SK-N-SH treated with all-trans-retinoic acid at 6 μM for 48 hours (cell line): ENCODE data around the gene OR6B2.

Experiments used
- ATAC-seq: fragments of 200-7000 bp; cut with Tn5 transposase; 3 replicates; pipeline ENCODE4 v1.9.1; 2020; ENCODE audit warnings: mild to moderate bottlenecking, moderate library complexity
- BACH2 ChIP-seq: fragments of 250-450 bp; sonication (Bioruptor Pico); IDR thresholded peaks from 2 replicates; pipeline ENCODE4 v1.9.0; 2021; ENCODE audit warnings: mild to moderate bottlenecking, borderline replicate concordance
- ESRRG ChIP-seq: fragments of 250-450 bp; sonication (Bioruptor Pico); IDR thresholded peaks from 2 replicates; pipeline ENCODE4 v1.6.1; 2021; ENCODE audit warnings: mild to moderate bottlenecking
- RARB ChIP-seq: fragments of 250-450 bp; sonication (Bioruptor Pico); IDR thresholded peaks from 2 replicates; pipeline ENCODE4 v1.8.0; 2021; ENCODE audit warnings: mild to moderate bottlenecking, moderate library complexity
- SNAI2 ChIP-seq: fragments of 250-450 bp; sonication (Bioruptor Pico); IDR thresholded peaks from 2 replicates; pipeline ENCODE4 v1.5.0; 2020; ENCODE audit warnings: mild to moderate bottlenecking, moderate library complexity
- TOX ChIP-seq: fragments of 250-450 bp; sonication (Bioruptor Pico); IDR thresholded peaks from 2 replicates; pipeline ENCODE4 v1.8.0; 2021; ENCODE audit warnings: mild to moderate bottlenecking, moderate library complexity, borderline replicate concordance
- ZC3H10 ChIP-seq: fragments of 250-450 bp; sonication (Bioruptor Pico); IDR thresholded peaks from 2 replicates; pipeline ENCODE4 v1.5.1; 2021; ENCODE audit warnings: mild to moderate bottlenecking, moderate library complexity
- ZFP3 ChIP-seq: fragments of 250-450 bp; sonication (Bioruptor Pico); IDR thresholded peaks from 2 replicates; pipeline ENCODE4 v1.5.0; 2020; ENCODE audit warnings: mild to moderate bottlenecking, moderate library complexity
- ZNF565 ChIP-seq: fragments of 450-650 bp; formaldehyde crosslinking; conservative IDR thresholded peaks from 2 replicates; pipeline ENCODE4 v1.5.0; 2020; ENCODE audit warnings: low read depth, mild to moderate bottlenecking, moderate library complexity
- ZNF70 ChIP-seq: fragments of 450-650 bp; formaldehyde crosslinking; IDR thresholded peaks from 2 replicates; pipeline ENCODE4 v1.5.0; 2020; ENCODE audit warnings: mild to moderate bottlenecking, moderate library complexity
- TF ChIP-seq, protein P1 (sequence below): fragments of 250-450 bp; sonication (Bioruptor Pico); IDR thresholded peaks from 2 replicates; pipeline ENCODE4 v1.8.0; 2020; ENCODE audit warnings: mild to moderate bottlenecking, moderate library complexity, borderline replicate concordance
- TF ChIP-seq, protein P2 (sequence below): fragments of 250-450 bp; sonication (Bioruptor Pico); IDR thresholded peaks from 2 replicates; pipeline ENCODE4 v1.5.1; 2021; ENCODE audit warnings: mild to moderate bottlenecking, moderate library complexity
- TF ChIP-seq, protein P3 (sequence below): fragments of 250-450 bp; sonication (Bioruptor Pico); IDR thresholded peaks from 2 replicates; pipeline ENCODE4 v1.8.0; 2021; ENCODE audit warnings: low read depth, mild to moderate bottlenecking, moderate library complexity, borderline replicate concordance

The OR6B2 gene

DNA sequence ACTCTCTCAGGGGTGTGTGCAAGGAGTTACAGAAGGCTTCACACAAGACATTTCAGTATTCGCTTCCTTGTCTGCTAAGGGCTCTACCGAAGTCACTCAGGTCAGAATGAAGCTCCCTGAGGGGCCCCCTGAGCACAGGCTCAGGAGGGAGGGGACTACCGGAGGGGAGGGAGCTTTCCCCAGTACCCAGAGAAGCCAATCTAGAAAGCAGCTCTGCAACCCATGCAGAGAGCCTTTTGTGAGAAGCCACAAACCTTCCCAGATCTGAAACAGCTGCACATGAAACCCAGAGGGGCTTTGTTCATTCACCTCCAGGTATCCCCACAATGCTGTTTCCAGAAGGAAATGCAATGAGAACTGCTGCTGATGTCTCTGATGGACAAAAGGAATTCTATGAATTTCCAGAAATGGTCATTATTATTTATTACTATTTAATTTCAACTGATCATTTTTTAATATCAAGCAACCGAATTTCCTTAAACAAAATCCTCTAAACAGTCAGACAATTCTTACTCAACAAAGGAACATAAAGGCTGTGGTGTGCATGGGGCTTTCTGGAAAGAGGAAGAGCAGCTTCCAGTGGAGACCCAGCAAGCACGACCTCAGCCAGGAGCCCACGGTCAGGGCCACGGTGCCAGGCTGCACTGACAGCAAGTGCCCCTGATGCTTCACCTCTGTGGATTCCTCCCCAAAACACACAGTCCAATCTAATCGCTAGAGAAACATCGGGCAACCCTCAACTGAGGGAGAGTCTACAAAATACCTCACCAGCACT lies 47.0 kb downstream of the OR6B2 start:
- no peak for ATAC-seq
- TF ChIP-seq ZC3H10 (CRISPR knock-in tag) (no peak), RARB (no peak), TOX (CRISPR knock-in tag) (no peak), SNAI2 (no peak), ESRRG (no peak), ZNF70 (CRISPR knock-in tag) (no peak), ZNF565 (no peak), BACH2 (CRISPR knock-in tag) (no peak), ZFP3 (CRISPR knock-in tag) (no peak)
- TF ChIP-seq, protein P1, sequence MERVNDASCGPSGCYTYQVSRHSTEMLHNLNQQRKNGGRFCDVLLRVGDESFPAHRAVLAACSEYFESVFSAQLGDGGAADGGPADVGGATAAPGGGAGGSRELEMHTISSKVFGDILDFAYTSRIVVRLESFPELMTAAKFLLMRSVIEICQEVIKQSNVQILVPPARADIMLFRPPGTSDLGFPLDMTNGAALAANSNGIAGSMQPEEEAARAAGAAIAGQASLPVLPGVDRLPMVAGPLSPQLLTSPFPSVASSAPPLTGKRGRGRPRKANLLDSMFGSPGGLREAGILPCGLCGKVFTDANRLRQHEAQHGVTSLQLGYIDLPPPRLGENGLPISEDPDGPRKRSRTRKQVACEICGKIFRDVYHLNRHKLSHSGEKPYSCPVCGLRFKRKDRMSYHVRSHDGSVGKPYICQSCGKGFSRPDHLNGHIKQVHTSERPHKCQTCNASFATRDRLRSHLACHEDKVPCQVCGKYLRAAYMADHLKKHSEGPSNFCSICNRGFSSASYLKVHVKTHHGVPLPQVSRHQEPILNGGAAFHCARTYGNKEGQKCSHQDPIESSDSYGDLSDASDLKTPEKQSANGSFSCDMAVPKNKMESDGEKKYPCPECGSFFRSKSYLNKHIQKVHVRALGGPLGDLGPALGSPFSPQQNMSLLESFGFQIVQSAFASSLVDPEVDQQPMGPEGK (CRISPR knock-in tag) = no peak
- TF ChIP-seq, protein P2, sequence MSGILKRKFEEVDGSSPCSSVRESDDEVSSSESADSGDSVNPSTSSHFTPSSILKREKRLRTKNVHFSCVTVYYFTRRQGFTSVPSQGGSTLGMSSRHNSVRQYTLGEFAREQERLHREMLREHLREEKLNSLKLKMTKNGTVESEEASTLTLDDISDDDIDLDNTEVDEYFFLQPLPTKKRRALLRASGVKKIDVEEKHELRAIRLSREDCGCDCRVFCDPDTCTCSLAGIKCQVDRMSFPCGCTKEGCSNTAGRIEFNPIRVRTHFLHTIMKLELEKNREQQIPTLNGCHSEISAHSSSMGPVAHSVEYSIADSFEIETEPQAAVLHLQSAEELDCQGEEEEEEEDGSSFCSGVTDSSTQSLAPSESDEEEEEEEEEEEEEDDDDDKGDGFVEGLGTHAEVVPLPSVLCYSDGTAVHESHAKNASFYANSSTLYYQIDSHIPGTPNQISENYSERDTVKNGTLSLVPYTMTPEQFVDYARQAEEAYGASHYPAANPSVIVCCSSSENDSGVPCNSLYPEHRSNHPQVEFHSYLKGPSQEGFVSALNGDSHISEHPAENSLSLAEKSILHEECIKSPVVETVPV (CRISPR knock-in tag) = no peak
- TF ChIP-seq, protein P3, sequence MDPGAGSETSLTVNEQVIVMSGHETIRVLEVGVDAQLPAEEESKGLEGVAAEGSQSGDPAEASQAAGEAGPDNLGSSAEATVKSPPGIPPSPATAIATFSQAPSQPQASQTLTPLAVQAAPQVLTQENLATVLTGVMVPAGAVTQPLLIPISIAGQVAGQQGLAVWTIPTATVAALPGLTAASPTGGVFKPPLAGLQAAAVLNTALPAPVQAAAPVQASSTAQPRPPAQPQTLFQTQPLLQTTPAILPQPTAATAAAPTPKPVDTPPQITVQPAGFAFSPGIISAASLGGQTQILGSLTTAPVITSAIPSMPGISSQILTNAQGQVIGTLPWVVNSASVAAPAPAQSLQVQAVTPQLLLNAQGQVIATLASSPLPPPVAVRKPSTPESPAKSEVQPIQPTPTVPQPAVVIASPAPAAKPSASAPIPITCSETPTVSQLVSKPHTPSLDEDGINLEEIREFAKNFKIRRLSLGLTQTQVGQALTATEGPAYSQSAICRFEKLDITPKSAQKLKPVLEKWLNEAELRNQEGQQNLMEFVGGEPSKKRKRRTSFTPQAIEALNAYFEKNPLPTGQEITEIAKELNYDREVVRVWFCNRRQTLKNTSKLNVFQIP = no peak
